Lung (tissue), 12 donors: ENCODE data around the gene MORF4L2. TPM values are rescaled to one million over a fixed set of nuclear protein-coding genes. Genes with fewer than 3 reads are reported as not detected.

Source experiments
- ATAC-seq: fragments of 200-7000 bp; cut with Tn5 transposase; one replicate; pipeline ENCODE4 v1.9.1; 2020; ENCODE audit warnings: moderate number of reproducible peaks; ENCODE audit not compliant: insufficient read depth, low FRiP score
- DNase-seq, 3 donors: peaks; one replicate each; pipeline ENCODE4 v3.0.0-alpha.2; 2013 to 2017
- H3K27ac ChIP-seq, 2 donors: one replicate each; pipeline ENCODE4 v1.5.1; 2013; ENCODE audit warnings: mild to moderate bottlenecking in 2 of 2, moderate library complexity in 2 of 2, control low read depth in 1 of 2, inconsistent platforms in 1 of 2, low read depth in 1 of 2, low read length in 1 of 2
- H3K27me3 ChIP-seq, 3 donors: one replicate each; pipeline ENCODE4 v1.5.1; 2013; ENCODE audit warnings: low read length in 2 of 3; ENCODE audit not compliant: control insufficient read depth in 3 of 3, insufficient read depth in 3 of 3
- H3K36me3 ChIP-seq, 4 donors: one replicate each; pipeline ENCODE4 v1.5.1; 2013; ENCODE audit warnings: low read length in 4 of 4, mild to moderate bottlenecking in 1 of 4, moderate library complexity in 1 of 4; ENCODE audit not compliant: control insufficient read depth in 4 of 4, insufficient read depth in 4 of 4
- H3K4me1 ChIP-seq, 5 donors: one replicate each; pipeline ENCODE4 v1.5.1; 2013; ENCODE audit warnings: low read length in 5 of 5, mild to moderate bottlenecking in 2 of 5, moderate library complexity in 1 of 5; ENCODE audit not compliant: control insufficient read depth in 5 of 5, insufficient read depth in 5 of 5
- H3K4me3 ChIP-seq: one replicate; pipeline ENCODE4 v1.5.1; 2013; ENCODE audit warnings: mild to moderate bottlenecking, control low read depth, moderate library complexity
- H3K9ac ChIP-seq, 2 donors: one replicate each; pipeline ENCODE4 v1.5.1; 2013; ENCODE audit warnings: low read length in 2 of 2, control low read depth in 1 of 2; ENCODE audit not compliant: insufficient read depth in 1 of 2
- H3K9me3 ChIP-seq, 4 donors: one replicate each; pipeline ENCODE4 v1.5.1; 2013; ENCODE audit warnings: low read length in 3 of 4, mild to moderate bottlenecking in 1 of 4, moderate library complexity in 1 of 4; ENCODE audit not compliant: control insufficient read depth in 4 of 4, insufficient read depth in 3 of 4
- WGBS, 2 donors: extraction: QIAGEN DNeasy Blood & Tissue Kit; methylation state at CpG; one replicate each; pipeline ENCODE4 v1.1.7; 2013; 5-methylcytosine and 5-hydroxymethylcytosine counted together
- polyA plus RNA-seq, 2 donors: library from polyadenylated mRNA; stranded (reverse); fragments of 200-250 nt; gene quantifications; one replicate each; pipeline ENCODE4 v1.2.1, GENCODE V29; 2013
- total RNA-seq, 2 donors: library from RNA; depleted of rRNA in 1 of 2; stranded (reverse); fragments of >200 nt in 1 of 2; gene quantifications; one replicate each; pipeline ENCODE4 v1.2.1, GENCODE V29; 2014 to 2021
- TF ChIP-seq, protein P1 (sequence below): IDR thresholded peaks from 2 replicates; pipeline ENCODE4 v1.5.1; 2012; ENCODE audit warnings: mild to moderate bottlenecking; ENCODE audit errors: control extremely low read depth, extremely low read depth
- donor health status: control.
- donor health status: control.
- donor health status: Bipolar disorder and iron deficiency.
- donor health status: healthy.
- donor health status: DM: yes; HTN: yes; CAD: no.

MORF4L2 gene
- total and polyA plus RNA-seq, 4 donors = 180 to 321 (median 250) TPM

DNA sequence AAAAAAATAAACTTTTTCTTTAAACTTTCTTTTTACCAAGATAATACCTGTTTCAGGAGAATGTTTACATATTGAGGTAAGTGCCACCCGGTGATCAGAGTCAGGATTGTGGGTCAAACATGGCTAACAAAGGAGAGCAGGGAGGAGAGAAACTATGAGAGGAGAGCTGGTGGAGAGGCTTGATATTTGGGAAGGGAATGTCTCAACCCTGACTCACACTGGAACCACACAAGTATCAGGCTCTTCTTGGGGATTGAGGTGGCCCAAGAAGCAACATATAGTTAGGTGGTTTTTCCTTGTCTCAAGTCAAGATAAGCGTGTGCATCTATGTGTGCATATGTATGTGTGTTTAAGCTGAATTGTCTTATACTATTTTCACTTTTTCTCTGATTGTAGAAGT, 51.1 kb downstream of the MORF4L2 start:
- TF ChIP-seq, protein P1, sequence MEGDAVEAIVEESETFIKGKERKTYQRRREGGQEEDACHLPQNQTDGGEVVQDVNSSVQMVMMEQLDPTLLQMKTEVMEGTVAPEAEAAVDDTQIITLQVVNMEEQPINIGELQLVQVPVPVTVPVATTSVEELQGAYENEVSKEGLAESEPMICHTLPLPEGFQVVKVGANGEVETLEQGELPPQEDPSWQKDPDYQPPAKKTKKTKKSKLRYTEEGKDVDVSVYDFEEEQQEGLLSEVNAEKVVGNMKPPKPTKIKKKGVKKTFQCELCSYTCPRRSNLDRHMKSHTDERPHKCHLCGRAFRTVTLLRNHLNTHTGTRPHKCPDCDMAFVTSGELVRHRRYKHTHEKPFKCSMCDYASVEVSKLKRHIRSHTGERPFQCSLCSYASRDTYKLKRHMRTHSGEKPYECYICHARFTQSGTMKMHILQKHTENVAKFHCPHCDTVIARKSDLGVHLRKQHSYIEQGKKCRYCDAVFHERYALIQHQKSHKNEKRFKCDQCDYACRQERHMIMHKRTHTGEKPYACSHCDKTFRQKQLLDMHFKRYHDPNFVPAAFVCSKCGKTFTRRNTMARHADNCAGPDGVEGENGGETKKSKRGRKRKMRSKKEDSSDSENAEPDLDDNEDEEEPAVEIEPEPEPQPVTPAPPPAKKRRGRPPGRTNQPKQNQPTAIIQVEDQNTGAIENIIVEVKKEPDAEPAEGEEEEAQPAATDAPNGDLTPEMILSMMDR = no peak
- Histone ChIP-seq H3K36me3 (no peaks in the 10 kb centered on the region), H3K27me3 (peaks cover 0 to 19% (median 9%) of the 10 kb centered on the region in 3 donors), H3K4me3 (no peak overlapping the region), H3K9me3 (no peaks in the 10 kb centered on the region), H3K9ac (no peak overlapping the region), H3K4me1 (peaks cover 0 to 1% (median 0%) of the 10 kb centered on the region in 5 donors), H3K27ac (no peak overlapping the region)
- ATAC-seq (no peak), DNase-seq (no peak)
- WGBS, 2 donors = 63 to 86% methylated on average over 2 of the region's 2 CpGs

DNA sequence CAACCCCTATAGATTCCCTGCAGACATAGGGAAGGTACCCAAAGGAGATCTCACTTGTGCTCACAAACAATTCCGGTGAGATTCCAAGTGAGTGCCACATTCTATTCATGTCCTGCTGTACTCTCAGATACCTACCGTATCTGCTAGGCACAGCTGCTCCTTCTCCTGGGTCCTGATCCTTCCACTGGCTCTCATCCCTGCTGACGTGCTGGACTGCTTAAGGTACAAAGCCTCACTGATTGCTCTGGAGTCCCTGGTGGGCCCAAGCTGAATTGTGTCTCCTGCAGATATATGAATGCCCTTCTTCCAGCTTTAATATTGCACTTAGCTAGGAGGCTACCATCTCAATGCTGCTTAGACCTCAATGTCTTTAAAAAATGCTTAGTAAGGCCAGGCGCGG, 55.4 kb downstream of the MORF4L2 start:
- Histone ChIP-seq H3K27ac (no peak overlapping the region), H3K4me3 (no peak overlapping the region), H3K9ac (no peak overlapping the region), H3K36me3 (no peaks in the 10 kb centered on the region), H3K9me3 (peaks cover 0 to 2% (median 0%) of the 10 kb centered on the region in 4 donors), H3K27me3 (peaks cover 4 to 16% (median 6%) of the 10 kb centered on the region in 3 donors), H3K4me1 (peaks cover 0 to 4% (median 0%) of the 10 kb centered on the region in 5 donors)
- TF ChIP-seq, protein P1 = no peak
- 79 to 97% methylated on average over 5 of the region's 5 CpGs for WGBS, 2 donors
- ATAC-seq (no peak), DNase-seq (no peak)

- peak overlapping the region; percentile 58 for H3K4me3 ChIP-seq
- ATAC-seq (no peak), DNase-seq (no peak)
- 17 to 47% methylated on average over 6 of the region's 6 CpGs for WGBS, 2 donors
- peak overlapping the region in 1 of 2 donors; percentile 87 for H3K9ac ChIP-seq
- peaks cover 0 to 2% (median 0%) of the 10 kb centered on the region in 4 donors for H3K9me3 ChIP-seq
- H3K4me1 ChIP-seq = peaks cover 0 to 4% (median 2%) of the 10 kb centered on the region in 5 donors
- H3K27me3 ChIP-seq = peaks cover 4 to 10% (median 6%) of the 10 kb centered on the region in 3 donors
- H3K27ac ChIP-seq = peak overlapping the region; percentile 89 to 90
- TF ChIP-seq, protein P1 = no peak
- H3K36me3 ChIP-seq = no peaks in the 10 kb centered on the region
Observed at GRCh38 chrX:103630171-103630511, 56.4 kb downstream of the MORF4L2 start.
